ENCODE data around the gene UTS2R. TPM values are rescaled to one million over a fixed set of nuclear protein-coding genes. Genes with fewer than 3 reads are reported as not detected.

Gene UTS2R
- total RNA-seq, 1 donor from 2014 or later: not detected

DNA sequence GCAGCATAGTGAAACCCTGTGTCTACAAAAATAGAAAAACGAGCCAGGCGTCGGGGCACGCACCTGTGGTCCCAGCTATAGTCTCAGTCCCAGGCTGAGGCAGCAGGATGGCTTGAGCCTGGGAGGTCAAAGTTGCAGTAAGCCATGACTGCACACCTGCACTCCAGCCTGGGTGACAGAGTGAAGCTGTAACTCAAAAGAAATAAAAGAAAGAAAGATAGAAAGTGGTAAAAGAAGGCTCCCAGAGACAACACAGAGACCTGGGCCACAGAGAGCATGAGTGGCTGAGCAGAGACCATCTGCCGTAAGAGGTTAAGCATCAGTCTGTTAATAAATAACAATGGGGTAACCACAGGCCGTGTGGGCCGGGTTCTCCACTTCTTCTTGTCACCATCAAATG lies 31.3 kb downstream of the UTS2R start:
- DNase-seq (no peak), ATAC-seq (no peak)
- TF ChIP-seq, protein P1, sequence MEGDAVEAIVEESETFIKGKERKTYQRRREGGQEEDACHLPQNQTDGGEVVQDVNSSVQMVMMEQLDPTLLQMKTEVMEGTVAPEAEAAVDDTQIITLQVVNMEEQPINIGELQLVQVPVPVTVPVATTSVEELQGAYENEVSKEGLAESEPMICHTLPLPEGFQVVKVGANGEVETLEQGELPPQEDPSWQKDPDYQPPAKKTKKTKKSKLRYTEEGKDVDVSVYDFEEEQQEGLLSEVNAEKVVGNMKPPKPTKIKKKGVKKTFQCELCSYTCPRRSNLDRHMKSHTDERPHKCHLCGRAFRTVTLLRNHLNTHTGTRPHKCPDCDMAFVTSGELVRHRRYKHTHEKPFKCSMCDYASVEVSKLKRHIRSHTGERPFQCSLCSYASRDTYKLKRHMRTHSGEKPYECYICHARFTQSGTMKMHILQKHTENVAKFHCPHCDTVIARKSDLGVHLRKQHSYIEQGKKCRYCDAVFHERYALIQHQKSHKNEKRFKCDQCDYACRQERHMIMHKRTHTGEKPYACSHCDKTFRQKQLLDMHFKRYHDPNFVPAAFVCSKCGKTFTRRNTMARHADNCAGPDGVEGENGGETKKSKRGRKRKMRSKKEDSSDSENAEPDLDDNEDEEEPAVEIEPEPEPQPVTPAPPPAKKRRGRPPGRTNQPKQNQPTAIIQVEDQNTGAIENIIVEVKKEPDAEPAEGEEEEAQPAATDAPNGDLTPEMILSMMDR (IDR thresholded peaks at IDR 0.05): no peak
- H3K36me3 ChIP-seq: peaks cover 26% of the 10 kb centered on the region
- no peak overlapping the region for H3K4me3 ChIP-seq
- H3K4me1 ChIP-seq: peaks cover 7% of the 10 kb centered on the region
- H3K9me3 ChIP-seq: no peaks in the 10 kb centered on the region
- H3K27ac ChIP-seq: no peak overlapping the region
- H3K27me3 ChIP-seq: no peaks in the 10 kb centered on the region
- intact Hi-C loops (cut with DNase I): loop anchor here (10.0 kb wide), 1 partner anchor 48 kb away; the partner anchor contains the start of gene TEX19

DNA sequence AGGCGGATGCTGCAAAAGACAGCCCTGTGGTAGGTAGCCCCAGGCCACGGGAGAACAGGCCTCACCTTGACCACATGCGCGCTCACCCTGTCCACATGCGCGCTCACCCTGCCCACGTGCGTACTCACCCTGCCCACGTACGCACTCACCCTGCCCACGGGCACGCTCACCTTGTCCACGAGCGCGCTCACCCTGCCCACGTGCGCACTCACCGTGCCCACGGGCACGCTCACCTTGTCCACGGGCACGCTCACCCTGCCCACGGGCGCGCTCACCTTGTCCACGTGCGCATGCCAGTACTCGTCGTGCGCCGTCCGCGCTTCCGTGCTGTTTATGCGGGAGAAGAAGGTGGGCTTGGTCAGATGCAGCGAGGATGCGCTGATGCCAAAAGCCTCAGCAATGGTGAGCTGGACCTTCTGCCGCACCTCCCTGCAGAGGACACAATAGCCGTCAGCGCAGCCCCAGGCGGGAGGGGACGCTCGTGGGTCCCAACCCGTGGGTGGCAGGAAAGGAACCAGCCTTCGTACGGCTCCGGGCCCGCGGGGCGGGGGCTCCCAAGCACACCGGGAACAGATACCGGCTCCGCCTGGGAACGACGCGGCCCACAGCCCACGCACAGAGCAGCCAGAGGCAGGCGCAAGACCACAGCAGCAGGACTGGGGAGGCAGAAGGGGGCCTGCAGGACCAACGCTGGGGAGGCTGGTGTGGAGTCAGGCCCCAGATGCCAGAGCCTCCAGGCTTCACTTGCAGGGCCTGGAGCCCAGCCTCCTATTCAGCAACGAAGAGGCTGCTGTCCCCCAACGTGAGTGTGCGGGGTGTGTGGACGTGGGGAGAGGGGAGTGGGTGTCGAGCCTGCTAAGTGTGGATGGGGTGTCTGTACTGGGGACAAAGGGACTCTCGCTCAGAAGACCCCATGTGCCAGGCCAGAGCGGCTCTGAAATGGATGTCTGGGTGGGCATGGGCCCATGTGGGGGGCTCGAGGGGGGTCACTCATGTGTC lies 32.4 kb downstream of the UTS2R start:
- H3K4me3 ChIP-seq: no peak overlapping the region
- no peaks in the 10 kb centered on the region for H3K9me3 ChIP-seq
- H3K27me3 ChIP-seq: no peaks in the 10 kb centered on the region
- no peak overlapping the region for H3K27ac ChIP-seq
- ATAC-seq (no peak), DNase-seq (no peak)
- TF ChIP-seq, protein P1 (IDR thresholded peaks at IDR 0.05): no peak
- intact Hi-C loops (cut with DNase I): loop anchor here (10.0 kb wide), 1 partner anchor 49 kb away; the partner anchor contains the start of gene TEX19
- peaks cover 7% of the 10 kb centered on the region for H3K4me1 ChIP-seq
- peaks cover 30% of the 10 kb centered on the region for H3K36me3 ChIP-seq

DNA sequence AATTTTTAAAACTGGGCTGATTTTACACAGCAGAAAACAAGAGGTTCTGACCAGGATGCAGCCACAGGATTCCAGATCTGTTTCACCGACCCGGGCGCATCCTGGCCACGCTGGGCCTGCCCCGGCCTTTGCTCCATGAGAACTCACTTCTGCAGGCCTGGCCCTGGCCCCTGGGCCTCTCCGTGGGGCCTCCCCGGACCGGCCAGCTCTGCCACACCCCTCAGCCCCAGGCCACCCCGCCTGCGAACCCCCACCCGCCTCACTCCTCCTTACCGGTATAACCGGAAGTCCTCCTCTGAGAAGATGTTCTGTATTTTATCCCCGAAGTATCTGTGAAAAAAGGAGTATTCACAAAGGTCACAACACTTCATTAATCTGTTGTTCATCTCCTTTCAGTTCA lies 33.5 kb downstream of the UTS2R start:
- no peak overlapping the region for H3K4me3 ChIP-seq
- no peaks in the 10 kb centered on the region for H3K27me3 ChIP-seq
- no peaks in the 10 kb centered on the region for H3K9me3 ChIP-seq
- no peak for ATAC-seq
- intact Hi-C loops (cut with DNase I): loop anchor here (10.0 kb wide), 1 partner anchor 50 kb away; the partner anchor contains the start of gene TEX19
- DNase-seq: no peak
- TF ChIP-seq, protein P1 (IDR thresholded peaks at IDR 0.05): no peak
- no peak overlapping the region for H3K27ac ChIP-seq
- peaks cover 39% of the 10 kb centered on the region for H3K36me3 ChIP-seq
- peaks cover under 1% of the 10 kb centered on the region for H3K4me1 ChIP-seq

DNA sequence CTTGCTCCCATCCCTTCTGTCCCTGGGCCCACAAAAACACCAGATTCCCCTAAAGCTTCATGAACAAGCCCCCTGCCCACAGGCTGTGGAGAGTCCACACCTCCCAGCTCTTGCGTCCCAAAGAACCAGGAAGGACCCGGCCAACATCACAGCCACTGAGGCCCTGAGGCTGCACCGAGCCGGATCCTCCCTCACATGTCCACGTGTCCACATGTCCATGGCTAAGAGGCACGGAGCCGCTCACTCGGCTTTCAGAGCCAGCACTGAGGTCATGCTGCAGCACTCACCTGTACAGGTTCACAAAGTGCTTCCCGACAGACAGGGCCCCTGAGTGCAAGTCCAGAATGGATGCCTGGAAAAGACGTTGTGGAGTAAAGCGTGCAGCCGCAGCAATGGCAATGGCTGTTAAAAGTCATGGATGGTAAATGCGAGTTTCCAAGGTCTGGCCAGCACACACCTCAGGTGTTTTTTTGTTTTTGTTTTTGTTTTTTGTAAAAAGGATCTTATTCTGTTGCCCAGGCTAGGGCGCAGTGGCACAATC lies 34.6 kb downstream of the UTS2R start:
- Histone ChIP-seq H3K27me3 (no peaks in the 10 kb centered on the region), H3K4me3 (no peak overlapping the region), H3K36me3 (peaks cover 39% of the 10 kb centered on the region), H3K4me1 (no peaks in the 10 kb centered on the region), H3K9me3 (no peaks in the 10 kb centered on the region), H3K27ac (no peak overlapping the region)
- DNase-seq (no peak), ATAC-seq (no peak)
- TF ChIP-seq, protein P1 (IDR thresholded peaks at IDR 0.05): no peak
- intact Hi-C loops (cut with DNase I): loop anchor here (10.0 kb wide), 1 partner anchor 51 kb away; the partner anchor contains the start of gene TEX19

DNA sequence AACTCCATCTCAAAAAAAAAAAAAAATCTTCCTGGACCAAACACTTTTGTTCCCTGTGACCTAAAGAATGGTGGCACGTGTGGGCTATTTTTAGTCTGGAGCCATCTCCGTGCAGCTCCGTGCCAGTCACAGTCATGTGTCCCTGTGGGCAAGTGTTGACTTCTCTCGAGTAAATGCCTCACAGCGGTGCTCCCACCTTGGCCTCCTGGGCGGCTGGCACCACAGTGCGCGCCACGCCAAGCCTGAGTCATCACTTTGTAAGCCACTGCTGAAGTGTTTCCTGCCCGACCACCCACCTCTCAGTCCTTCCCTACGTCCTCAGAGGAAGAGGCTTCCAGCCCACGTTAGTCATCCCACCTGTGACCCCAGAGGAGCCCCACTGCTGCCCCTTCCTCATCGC lies 35.7 kb downstream of the UTS2R start:
- DNase-seq: no peak

More for the DNA sequence above, 35.7 kb downstream of the UTS2R start:
- ATAC-seq: no peak
- TF ChIP-seq, protein P1 (IDR thresholded peaks at IDR 0.05): no peak
- Histone ChIP-seq H3K9me3 (no peaks in the 10 kb centered on the region), H3K27ac (no peak overlapping the region), H3K4me3 (no peak overlapping the region), H3K27me3 (no peaks in the 10 kb centered on the region), H3K4me1 (no peaks in the 10 kb centered on the region), H3K36me3 (peaks cover 28% of the 10 kb centered on the region)
- intact Hi-C loops (cut with DNase I): loop anchor here (10.0 kb wide), 1 partner anchor 52 kb away; the partner anchor contains the start of gene TEX19
